ENCODE data around the gene ZNF488. TPM values are rescaled to one million over a fixed set of nuclear protein-coding genes. Genes with fewer than 3 reads are reported as not detected.

Gene ZNF488
- total RNA-seq, 1 donor from 2014 or later = 4.9 TPM

- H3K27me3 Mint-ChIP-seq = no peaks in the 10 kb centered on the region
- DNase-seq (ENCODE audit: extremely low spot score, unreplicated experiment) = no peak
- H3K4me3 Mint-ChIP-seq = no peak overlapping the region
- no peaks in the 10 kb centered on the region for H3K36me3 Mint-ChIP-seq
- peaks cover 9% of the 10 kb centered on the region for H3K4me1 Mint-ChIP-seq (ENCODE audit: unreplicated experiment)
- TF ChIP-seq CTCF (conservative IDR thresholded peaks at IDR 0.05) = no peak
- H3K9me3 Mint-ChIP-seq = no peaks in the 10 kb centered on the region
- no peak overlapping the region for H3K27ac Mint-ChIP-seq
Observed at GRCh38 chr10:47408606-47409005, 24.5 kb upstream of the ZNF488 start.

GRCh38 chr10:47406870-47407691, 23.0 kb upstream of the ZNF488 start:
- Mint-ChIP-seq H3K27me3 (no peaks in the 10 kb centered on the region), H3K4me1 (ENCODE audit: unreplicated experiment) (peaks cover 22% of the 10 kb centered on the region), H3K27ac (no peak overlapping the region), H3K4me3 (peak overlapping the region; percentile 14), H3K36me3 (no peaks in the 10 kb centered on the region), H3K9me3 (no peaks in the 10 kb centered on the region)
- TF ChIP-seq CTCF (conservative IDR thresholded peaks at IDR 0.05) = no peak
- DNase-seq (ENCODE audit: extremely low spot score, unreplicated experiment) = no peak

DNA sequence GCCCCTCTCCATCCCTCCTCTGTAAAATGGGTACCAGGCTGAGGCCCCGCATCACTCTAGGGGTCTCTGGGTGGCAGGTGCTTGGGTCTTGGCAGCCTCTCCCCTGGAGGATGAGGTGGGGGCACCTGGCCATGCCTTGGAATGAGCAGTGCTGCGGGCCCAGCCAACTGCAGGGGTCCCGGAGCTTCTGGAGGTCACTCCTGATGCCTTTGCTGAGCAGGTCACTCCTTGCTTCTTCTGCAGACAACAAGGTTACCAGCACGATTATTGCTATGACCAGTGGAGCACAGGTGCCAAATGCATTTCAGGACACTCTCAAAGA, 22.4 kb upstream of the ZNF488 start:
- Mint-ChIP-seq H3K4me1 (ENCODE audit: unreplicated experiment) (peaks cover 25% of the 10 kb centered on the region), H3K4me3 (peak overlapping the region; percentile 14), H3K27ac (no peak overlapping the region), H3K36me3 (no peaks in the 10 kb centered on the region), H3K9me3 (no peaks in the 10 kb centered on the region), H3K27me3 (no peaks in the 10 kb centered on the region)
- TF ChIP-seq CTCF (conservative IDR thresholded peaks at IDR 0.05) = no peak
- no peak for DNase-seq (ENCODE audit: extremely low spot score, unreplicated experiment)

GRCh38 chr10:47405857-47406547, 21.9 kb upstream of the ZNF488 start:
- DNase-seq (ENCODE audit: extremely low spot score, unreplicated experiment) = peak; percentile 39
- no peaks in the 10 kb centered on the region for H3K36me3 Mint-ChIP-seq

GRCh38 chr10:47404937-47405336, 20.8 kb upstream of the ZNF488 start:
- H3K27me3 Mint-ChIP-seq = no peaks in the 10 kb centered on the region
- DNase-seq (ENCODE audit: extremely low spot score, unreplicated experiment) = peak; percentile 40
- H3K27ac Mint-ChIP-seq = peak overlapping the region; percentile 81
- H3K4me3 Mint-ChIP-seq = peak overlapping the region; percentile 42
- peaks cover 25% of the 10 kb centered on the region for H3K4me1 Mint-ChIP-seq (ENCODE audit: unreplicated experiment)
- no peaks in the 10 kb centered on the region for H3K9me3 Mint-ChIP-seq
- no peak for TF ChIP-seq CTCF (conservative IDR thresholded peaks at IDR 0.05)
- no peaks in the 10 kb centered on the region for H3K36me3 Mint-ChIP-seq

More at GRCh38 chr10:47405857-47406547, 21.9 kb upstream of the ZNF488 start:
- peaks cover 25% of the 10 kb centered on the region for H3K4me1 Mint-ChIP-seq (ENCODE audit: unreplicated experiment)
- TF ChIP-seq CTCF (conservative IDR thresholded peaks at IDR 0.05) = no peak
- H3K27ac Mint-ChIP-seq = no peak overlapping the region
- no peaks in the 10 kb centered on the region for H3K9me3 Mint-ChIP-seq
- H3K27me3 Mint-ChIP-seq = no peaks in the 10 kb centered on the region
- H3K4me3 Mint-ChIP-seq = no peak overlapping the region

Measured in type B pancreatic cell (in vitro differentiated cells).